ENCODE measurements around the gene IL10RB. TPM values are rescaled to one million over a fixed set of nuclear protein-coding genes. Genes with fewer than 3 reads are reported as not detected.
A peak's percentile ranks its signal among the peaks of the same experiment; 100 is the strongest.

Gene IL10RB
- total and polyA plus RNA-seq, 3 donors from 2014 or later: 14.3 to 19.3 (median 14.4) TPM

DNA sequence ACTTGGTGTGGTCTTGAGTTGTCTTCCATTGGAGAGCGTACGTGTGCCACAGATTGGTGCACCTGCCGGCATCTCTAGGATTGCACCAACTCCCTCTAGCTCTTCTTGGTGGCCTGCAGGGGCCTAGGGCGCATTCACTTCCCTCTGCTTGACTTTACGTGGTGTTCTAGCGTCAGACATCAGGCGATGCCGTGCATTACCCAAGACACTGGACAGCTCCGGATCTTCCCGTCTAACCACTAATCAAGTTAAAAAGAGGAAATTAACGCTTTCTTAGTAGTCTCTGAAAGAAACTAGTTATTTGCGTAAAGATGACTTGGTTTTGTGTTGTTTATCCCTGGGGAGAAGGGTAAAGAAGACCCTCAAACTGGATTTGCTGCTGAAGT lies 510 bp upstream of the IL10RB start:
- H3K27me3 ChIP-seq: no peaks in the 10 kb centered on the region
- peak; percentile 59 for DNase-seq
- no peaks in the 10 kb centered on the region for H3K36me3 ChIP-seq (ENCODE audit: low read depth, missing control alignments)
- intact Hi-C loops (cut with DNase I; ENCODE audit: low total_unique reads): no loop called here
- no peaks in the 10 kb centered on the region for H3K4me1 ChIP-seq
- 19 to 26% methylated on average over 12 of the region's 12 CpGs for WGBS, 2 donors
- H3K27ac ChIP-seq: peak overlapping the region in 1 of 2 donors; percentile 83
- peak overlapping the region; percentile 85 to 88 for H3K4me3 ChIP-seq
- H3K9me3 ChIP-seq: no peaks in the 10 kb centered on the region
- no peak for TF ChIP-seq POLR2A (IDR thresholded peaks at IDR 0.05)
- TF ChIP-seq, protein P1, sequence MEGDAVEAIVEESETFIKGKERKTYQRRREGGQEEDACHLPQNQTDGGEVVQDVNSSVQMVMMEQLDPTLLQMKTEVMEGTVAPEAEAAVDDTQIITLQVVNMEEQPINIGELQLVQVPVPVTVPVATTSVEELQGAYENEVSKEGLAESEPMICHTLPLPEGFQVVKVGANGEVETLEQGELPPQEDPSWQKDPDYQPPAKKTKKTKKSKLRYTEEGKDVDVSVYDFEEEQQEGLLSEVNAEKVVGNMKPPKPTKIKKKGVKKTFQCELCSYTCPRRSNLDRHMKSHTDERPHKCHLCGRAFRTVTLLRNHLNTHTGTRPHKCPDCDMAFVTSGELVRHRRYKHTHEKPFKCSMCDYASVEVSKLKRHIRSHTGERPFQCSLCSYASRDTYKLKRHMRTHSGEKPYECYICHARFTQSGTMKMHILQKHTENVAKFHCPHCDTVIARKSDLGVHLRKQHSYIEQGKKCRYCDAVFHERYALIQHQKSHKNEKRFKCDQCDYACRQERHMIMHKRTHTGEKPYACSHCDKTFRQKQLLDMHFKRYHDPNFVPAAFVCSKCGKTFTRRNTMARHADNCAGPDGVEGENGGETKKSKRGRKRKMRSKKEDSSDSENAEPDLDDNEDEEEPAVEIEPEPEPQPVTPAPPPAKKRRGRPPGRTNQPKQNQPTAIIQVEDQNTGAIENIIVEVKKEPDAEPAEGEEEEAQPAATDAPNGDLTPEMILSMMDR (IDR thresholded peaks at IDR 0.05): no peak

DNA sequence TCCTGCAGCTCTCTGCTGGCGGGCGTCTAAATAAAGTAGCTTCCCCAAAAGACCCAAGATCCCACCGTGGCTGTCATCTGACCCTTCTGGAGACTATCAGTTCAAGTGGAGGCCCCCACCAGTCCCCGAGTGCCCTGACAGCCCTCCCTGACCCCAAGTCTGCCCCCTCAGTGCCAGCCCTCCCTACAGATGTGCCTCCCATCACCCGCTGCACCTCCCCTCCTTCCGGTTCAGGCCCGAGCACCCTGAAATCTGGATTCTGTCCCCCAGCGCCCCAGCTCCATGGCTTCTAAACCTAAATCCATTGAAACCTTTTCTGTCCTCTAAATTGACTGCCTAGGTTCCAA lies 595 bp downstream of the IL10RB start:
- Histone ChIP-seq H3K4me1 (no peaks in the 10 kb centered on the region), H3K27ac (peak overlapping the region; percentile 78 to 83), H3K4me3 (peak overlapping the region; percentile 85 to 88), H3K36me3 (ENCODE audit: low read depth, missing control alignments) (no peaks in the 10 kb centered on the region), H3K9me3 (no peaks in the 10 kb centered on the region), H3K27me3 (no peaks in the 10 kb centered on the region)
- intact Hi-C loops (cut with DNase I; ENCODE audit: low total_unique reads): no loop called here
- DNase-seq: no peak
- TF ChIP-seq POLR2A (IDR thresholded peaks at IDR 0.05): no peak
- TF ChIP-seq, protein P1 (IDR thresholded peaks at IDR 0.05): no peak
- WGBS, 2 donors: 1 to 4% methylated on average over 8 of the region's 8 CpGs

DNA sequence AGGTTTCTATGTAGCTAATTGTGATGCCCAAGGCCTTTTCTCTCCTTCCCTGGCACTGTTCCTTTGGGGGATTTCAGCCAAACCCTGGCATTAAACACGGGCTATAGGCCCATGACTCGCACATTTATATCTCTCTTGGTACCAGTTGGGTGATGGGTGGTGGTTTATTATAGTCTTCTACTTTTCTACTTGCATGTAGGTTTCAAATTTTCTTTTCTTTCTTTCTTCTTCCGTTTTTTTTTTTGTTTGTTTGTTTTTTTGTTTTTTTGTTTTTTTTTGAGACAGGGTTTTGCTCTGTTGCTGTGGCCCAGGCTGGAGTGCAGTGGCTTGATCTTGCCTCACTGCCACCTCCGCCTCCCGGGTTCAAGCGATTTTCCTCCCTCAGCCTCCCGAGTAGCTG lies 1.1 kb downstream of the IL10RB start:
- no peak for TF ChIP-seq POLR2A (IDR thresholded peaks at IDR 0.05)
- TF ChIP-seq, protein P1 (IDR thresholded peaks at IDR 0.05): no peak
- intact Hi-C loops (cut with DNase I; ENCODE audit: low total_unique reads): no loop called here
- Histone ChIP-seq H3K27me3 (no peaks in the 10 kb centered on the region), H3K4me1 (no peaks in the 10 kb centered on the region), H3K27ac (peak overlapping the region; percentile 78 to 83), H3K9me3 (no peaks in the 10 kb centered on the region), H3K4me3 (peak overlapping the region; percentile 85 to 88), H3K36me3 (ENCODE audit: low read depth, missing control alignments) (no peaks in the 10 kb centered on the region)
- WGBS, 2 donors: 49 to 60% methylated on average over 7 of the region's 7 CpGs
- DNase-seq: no peak

DNA sequence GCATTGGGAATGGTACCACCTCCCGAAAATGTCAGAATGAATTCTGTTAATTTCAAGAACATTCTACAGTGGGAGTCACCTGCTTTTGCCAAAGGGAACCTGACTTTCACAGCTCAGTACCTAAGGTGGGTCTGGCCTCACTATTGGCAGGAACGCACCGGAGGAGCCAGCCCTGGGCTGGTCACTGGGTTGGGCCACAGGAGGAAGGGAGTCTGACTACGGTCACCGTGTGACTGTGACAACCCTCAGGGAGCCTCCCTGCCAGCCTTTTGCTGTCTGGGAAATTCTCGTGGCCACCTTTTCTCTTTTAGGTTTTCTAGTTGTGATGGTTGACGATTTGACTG lies 2.2 kb downstream of the IL10RB start:
- 77 to 97% methylated on average over 7 of the region's 7 CpGs for WGBS, 2 donors
- intact Hi-C loops (cut with DNase I; ENCODE audit: low total_unique reads): no loop called here
- Histone ChIP-seq H3K4me1 (no peaks in the 10 kb centered on the region), H3K27ac (no peak overlapping the region), H3K27me3 (no peaks in the 10 kb centered on the region), H3K4me3 (no peak overlapping the region), H3K9me3 (no peaks in the 10 kb centered on the region), H3K36me3 (ENCODE audit: low read depth, missing control alignments) (no peaks in the 10 kb centered on the region)
- no peak for TF ChIP-seq POLR2A (IDR thresholded peaks at IDR 0.05)
- TF ChIP-seq, protein P1 (IDR thresholded peaks at IDR 0.05): no peak
- no peak for DNase-seq

DNA sequence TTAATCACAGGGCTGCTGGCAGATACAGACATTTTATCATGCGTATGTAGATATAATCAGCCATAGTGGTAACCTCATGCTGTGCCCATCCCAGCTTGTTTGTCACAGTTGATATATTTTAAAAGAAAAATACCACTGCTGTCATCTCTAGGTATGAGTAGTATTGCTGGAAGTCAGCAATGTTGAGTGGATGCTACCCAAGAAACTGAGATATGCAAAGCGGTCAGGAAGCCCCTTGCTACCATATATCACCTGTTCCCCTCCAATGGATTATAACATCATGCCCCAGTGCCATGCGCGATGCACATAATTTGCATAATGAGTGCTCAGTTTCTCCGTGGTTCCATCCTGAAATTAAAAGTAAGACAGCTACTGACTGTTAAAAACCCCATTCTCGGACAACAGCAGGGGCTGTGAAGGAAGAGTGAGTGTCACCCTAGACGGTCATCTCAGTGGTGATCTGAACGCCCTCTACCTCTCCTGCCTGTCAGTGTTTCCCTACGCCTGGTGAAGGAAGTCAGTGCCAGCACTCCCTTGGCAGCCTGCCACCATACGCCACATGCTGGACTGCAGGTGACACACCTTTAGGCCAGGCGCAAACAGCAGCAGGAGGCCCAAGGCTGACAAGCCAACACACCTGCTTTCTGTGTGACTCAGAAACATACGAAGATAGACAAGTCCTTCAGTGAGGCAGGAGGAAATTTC lies 2.7 kb downstream of the IL10RB start:
- intact Hi-C loops (cut with DNase I; ENCODE audit: low total_unique reads): no loop called here
- TF ChIP-seq, protein P1 (IDR thresholded peaks at IDR 0.05): no peak
- no peak for TF ChIP-seq POLR2A (IDR thresholded peaks at IDR 0.05)
- no peak for DNase-seq
- H3K36me3 ChIP-seq (ENCODE audit: low read depth, missing control alignments): no peaks in the 10 kb centered on the region
- 79% methylated on average over 12 of the region's 12 CpGs for WGBS, 2 donors
- H3K9me3 ChIP-seq: no peaks in the 10 kb centered on the region
- H3K4me1 ChIP-seq: no peaks in the 10 kb centered on the region
- no peak overlapping the region for H3K27ac ChIP-seq
- no peaks in the 10 kb centered on the region for H3K27me3 ChIP-seq
- H3K4me3 ChIP-seq: no peak overlapping the region
